GM10266 (cell line): ENCODE data around the gene ZNF134.

Experiments
- DNase-seq: peaks from one replicate; pipeline ENCODE4 v3.0.0; 2012; ENCODE audit errors: extremely low spot score
- CTCF ChIP-seq: IDR thresholded peaks from 2 replicates; pipeline ENCODE4 v1.5.1; 2012; ENCODE audit warnings: mild to moderate bottlenecking, low read depth; ENCODE audit not compliant: control insufficient read depth, insufficient read depth; ENCODE audit errors: missing control alignments

The ZNF134 gene

GRCh38 chr19:57613941-57614743 lies at the start of gene ZNF134:
TSS of gene ZNF134 (plus strand) at chr19:57614242. CDS start at chr19:57619469, 5,227 bp downstream.
- TF ChIP-seq CTCF, result no peak
- DNase-seq, result peak; percentile 93

- no peak for DNase-seq
- no peak for TF ChIP-seq CTCF
These were observed 47.4 kb upstream of the ZNF134 start for GRCh38 chr19:57566396-57567265.

- no peak for TF ChIP-seq CTCF
- no peak for DNase-seq
These were observed 43.3 kb upstream of the ZNF134 start for GRCh38 chr19:57570707-57571106.

GRCh38 chr19:57572415-57572947 lies 41.6 kb upstream of the ZNF134 start:
- no peak for TF ChIP-seq CTCF
- DNase-seq, result no peak

GRCh38 chr19:57576661-57577060 lies 37.4 kb upstream of the ZNF134 start:
- TF ChIP-seq CTCF, result no peak

GRCh38 chr19:57578487-57579205 lies 35.4 kb upstream of the ZNF134 start, which contains the start of gene ZNF416:
TSS of gene ZNF416 (minus strand) at chr19:57578911. CDS start at chr19:57578704, 207 bp downstream.
- DNase-seq, result peak; percentile 98
- peak; percentile 25 for TF ChIP-seq CTCF

More at GRCh38 chr19:57576661-57577060, 37.4 kb upstream of the ZNF134 start:
- no peak for DNase-seq
